Measurements from ENCODE around the gene TAS2R7.

DNA sequence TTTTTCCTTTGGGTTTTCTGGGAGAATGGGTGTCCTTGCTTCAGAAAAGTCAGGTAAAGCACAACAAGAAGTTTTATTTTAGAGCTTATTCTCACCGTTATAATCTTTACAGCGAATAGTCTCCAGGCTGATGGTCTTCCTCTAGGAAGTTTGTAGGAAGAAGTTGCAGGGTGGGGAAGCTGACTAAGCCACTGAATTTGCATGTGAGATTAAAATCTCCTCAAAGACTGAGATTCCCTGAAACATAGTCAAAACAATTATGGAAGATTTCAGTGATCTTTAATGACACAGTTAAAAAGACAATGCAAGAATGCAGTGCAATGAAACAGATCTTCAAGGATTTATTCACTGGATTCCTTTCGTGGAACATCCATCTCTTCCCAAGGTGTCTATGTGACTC is 22.5 kb upstream of the TAS2R7 start:
- TF ChIP-seq POLR2AphosphoS5 (IDR thresholded peaks at IDR 0.05) (no peak), EP300 (IDR thresholded peaks at IDR 0.05) (no peak)
- TF ChIP-seq, protein P1, sequence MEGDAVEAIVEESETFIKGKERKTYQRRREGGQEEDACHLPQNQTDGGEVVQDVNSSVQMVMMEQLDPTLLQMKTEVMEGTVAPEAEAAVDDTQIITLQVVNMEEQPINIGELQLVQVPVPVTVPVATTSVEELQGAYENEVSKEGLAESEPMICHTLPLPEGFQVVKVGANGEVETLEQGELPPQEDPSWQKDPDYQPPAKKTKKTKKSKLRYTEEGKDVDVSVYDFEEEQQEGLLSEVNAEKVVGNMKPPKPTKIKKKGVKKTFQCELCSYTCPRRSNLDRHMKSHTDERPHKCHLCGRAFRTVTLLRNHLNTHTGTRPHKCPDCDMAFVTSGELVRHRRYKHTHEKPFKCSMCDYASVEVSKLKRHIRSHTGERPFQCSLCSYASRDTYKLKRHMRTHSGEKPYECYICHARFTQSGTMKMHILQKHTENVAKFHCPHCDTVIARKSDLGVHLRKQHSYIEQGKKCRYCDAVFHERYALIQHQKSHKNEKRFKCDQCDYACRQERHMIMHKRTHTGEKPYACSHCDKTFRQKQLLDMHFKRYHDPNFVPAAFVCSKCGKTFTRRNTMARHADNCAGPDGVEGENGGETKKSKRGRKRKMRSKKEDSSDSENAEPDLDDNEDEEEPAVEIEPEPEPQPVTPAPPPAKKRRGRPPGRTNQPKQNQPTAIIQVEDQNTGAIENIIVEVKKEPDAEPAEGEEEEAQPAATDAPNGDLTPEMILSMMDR (IDR thresholded peaks at IDR 0.05): no peak
